ENCODE data around the gene CNPY1.

DNA sequence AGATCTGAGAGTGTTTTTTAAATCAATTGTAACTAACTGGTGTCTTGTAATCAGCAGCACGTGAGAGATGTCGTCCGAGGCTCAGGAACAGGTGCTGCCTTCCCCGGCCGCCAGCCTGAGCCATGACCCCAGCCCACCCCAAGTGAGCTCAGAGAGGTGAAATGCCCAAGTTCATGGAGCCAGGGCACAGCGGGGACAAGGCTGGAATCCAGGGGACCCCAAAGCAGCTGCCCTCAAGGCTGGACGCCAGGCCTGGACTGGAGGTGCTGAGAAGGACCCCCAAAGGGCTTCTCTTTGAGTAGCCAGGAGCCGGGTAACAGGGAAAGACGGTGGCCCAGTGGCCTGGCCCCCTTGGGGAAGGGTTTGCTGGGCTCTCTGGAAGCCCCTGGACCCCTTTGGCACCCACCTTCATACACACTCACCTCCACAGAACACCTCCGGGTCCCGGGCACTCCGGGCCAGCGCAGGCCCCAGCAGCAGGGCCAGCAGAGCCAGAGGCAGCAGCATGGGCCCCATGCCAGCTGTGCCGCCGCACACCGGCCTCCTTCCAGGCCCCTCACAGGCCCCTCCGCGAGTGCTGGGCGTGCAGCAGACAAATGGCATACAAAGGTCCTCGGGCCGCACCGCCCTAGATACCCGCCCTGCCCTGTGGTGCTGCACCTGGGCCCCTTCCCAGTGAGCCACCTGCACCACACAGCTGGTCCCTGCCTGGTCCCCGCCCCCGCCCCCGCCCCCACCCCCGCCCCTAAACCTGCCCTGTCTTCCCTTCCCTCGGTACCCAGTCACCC is 24.0 kb upstream of the CNPY1 start:
- TF ChIP-seq, protein P1, sequence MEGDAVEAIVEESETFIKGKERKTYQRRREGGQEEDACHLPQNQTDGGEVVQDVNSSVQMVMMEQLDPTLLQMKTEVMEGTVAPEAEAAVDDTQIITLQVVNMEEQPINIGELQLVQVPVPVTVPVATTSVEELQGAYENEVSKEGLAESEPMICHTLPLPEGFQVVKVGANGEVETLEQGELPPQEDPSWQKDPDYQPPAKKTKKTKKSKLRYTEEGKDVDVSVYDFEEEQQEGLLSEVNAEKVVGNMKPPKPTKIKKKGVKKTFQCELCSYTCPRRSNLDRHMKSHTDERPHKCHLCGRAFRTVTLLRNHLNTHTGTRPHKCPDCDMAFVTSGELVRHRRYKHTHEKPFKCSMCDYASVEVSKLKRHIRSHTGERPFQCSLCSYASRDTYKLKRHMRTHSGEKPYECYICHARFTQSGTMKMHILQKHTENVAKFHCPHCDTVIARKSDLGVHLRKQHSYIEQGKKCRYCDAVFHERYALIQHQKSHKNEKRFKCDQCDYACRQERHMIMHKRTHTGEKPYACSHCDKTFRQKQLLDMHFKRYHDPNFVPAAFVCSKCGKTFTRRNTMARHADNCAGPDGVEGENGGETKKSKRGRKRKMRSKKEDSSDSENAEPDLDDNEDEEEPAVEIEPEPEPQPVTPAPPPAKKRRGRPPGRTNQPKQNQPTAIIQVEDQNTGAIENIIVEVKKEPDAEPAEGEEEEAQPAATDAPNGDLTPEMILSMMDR (IDR thresholded peaks at IDR 0.05) = no peak
- no peak for TF ChIP-seq EZH2 (IDR thresholded peaks at IDR 0.05; ENCODE audit: borderline replicate concordance, insufficient read depth, low read depth, low read length, poor library complexity, severe bottlenecking)
